Endothelial cell of umbilical vein (primary cell): ENCODE results near the gene VAT1. TPM values are rescaled to one million over a fixed set of nuclear protein-coding genes. Genes with fewer than 3 reads are reported as not detected.

ENCODE experiments used
- BruUV-seq: library from RNA; stranded (reverse); fragments of 400-500 nt; replicated peaks from 2 replicates; lab custom pipeline; 2021; lab: Mats Ljungman, UMichigan
- CTCF ChIA-PET: fragments of 300-600, 350-600 bp; sonication (Branson Sonifier 250); formaldehyde crosslinking; loops from one replicate; lab custom pipeline; 2021; ENCODE audit warnings: antibody characterized with exemption, inconsistent platforms; lab: Charles Lee
- POLR2A ChIA-PET: fragments of 300-600, 350-600 bp; sonication (Branson Sonifier 250); formaldehyde crosslinking; loops from one replicate; lab custom pipeline; 2021; ENCODE audit warnings: antibody characterized with exemption, inconsistent platforms; lab: Charles Lee
- DNase-seq: peaks from one replicate; pipeline ENCODE4 v3.0.0-alpha.2; 2011; ENCODE audit warnings: low read depth, low spot score
- FAIRE-seq: peaks from 2 replicates; lab custom pipeline; 2011; peaks lifted over from hg19 to GRCh38; lab: Jason Lieb, UNC
- H2AFZ ChIP-seq: 2 replicates; pipeline ENCODE4 v1.6.0; 2012; ENCODE audit warnings: low read depth, low read length, control low read depth, inconsistent platforms
- H3K27ac ChIP-seq: 2 replicates; pipeline ENCODE4 v1.5.1; 2011; ENCODE audit warnings: low read depth, mild to moderate bottlenecking, control low read depth, low read length, moderate library complexity; ENCODE audit not compliant: insufficient read depth
- H3K27me3 ChIP-seq, 2 experiments: 2 replicates each; pipeline versions ENCODE4 v1.6.0 to v1.6.1; 2011; ENCODE audit warnings: low read length in 2 of 2, mixed read lengths in 1 of 2; ENCODE audit not compliant: control insufficient read depth in 2 of 2, insufficient read depth in 2 of 2
- H3K36me3 ChIP-seq, 2 experiments: 2 replicates in 1 of 2; 3 replicates in 1 of 2; pipeline ENCODE4 v1.5.1; 2011; ENCODE audit warnings: low read length in 2 of 2, mild to moderate bottlenecking in 1 of 2, moderate library complexity in 1 of 2; ENCODE audit not compliant: control insufficient read depth in 2 of 2, insufficient read depth in 2 of 2; ENCODE audit errors: extremely low read depth in 1 of 2
- H3K4me1 ChIP-seq: 3 replicates; pipeline ENCODE4 v1.5.1; 2011; ENCODE audit warnings: mild to moderate bottlenecking, low read length; ENCODE audit not compliant: control insufficient read depth, insufficient read depth; ENCODE audit errors: extremely low read depth
- H3K4me2 ChIP-seq: 2 replicates; pipeline ENCODE4 v1.6.1; 2011; ENCODE audit warnings: low read length, control low read depth, mixed read lengths; ENCODE audit not compliant: insufficient read depth
- H3K4me3 ChIP-seq, 3 experiments: fragments of 200-600 bp in 1 of 3; sonication (generic), shearing (Covaris generic) in 1 of 3; replicated peaks in 1 of 3; 2 replicates each; pipeline ENCODE4 v1.5.1; 2011 to 2016; ENCODE audit warnings: control low read depth in 3 of 3, low read length in 3 of 3, mild to moderate bottlenecking in 2 of 3, inconsistent platforms in 1 of 3, low read depth in 1 of 3, moderate library complexity in 1 of 3; ENCODE audit not compliant: insufficient read depth in 1 of 3
- H3K79me2 ChIP-seq: 2 replicates; pipeline ENCODE4 v1.6.0; 2012; ENCODE audit warnings: low read length, inconsistent platforms; ENCODE audit not compliant: control insufficient read depth, insufficient read depth
- H3K9ac ChIP-seq: replicated peaks from 2 replicates; pipeline ENCODE3; 2011; ENCODE audit warnings: low read length, control low read depth; ENCODE audit not compliant: insufficient read depth; ENCODE audit errors: extremely low read depth
- H3K9me1 ChIP-seq: replicated peaks from 3 replicates; pipeline ENCODE4 v1.6.0; 2011; ENCODE audit warnings: mild to moderate bottlenecking, low read length; ENCODE audit not compliant: control insufficient read depth, insufficient read depth; ENCODE audit errors: extremely low read depth
- H3K9me3 ChIP-seq: replicated peaks from 2 replicates; pipeline ENCODE4 v1.5.1; 2012; ENCODE audit warnings: low read length, inconsistent platforms; ENCODE audit not compliant: control insufficient read depth, insufficient read depth
- H4K20me1 ChIP-seq: replicated peaks from 2 replicates; pipeline ENCODE3; 2011; ENCODE audit warnings: mild to moderate bottlenecking, low read length; ENCODE audit not compliant: control insufficient read depth, insufficient read depth; ENCODE audit errors: extremely low read depth
- EZH2 ChIP-seq: IDR thresholded peaks from 2 replicates; pipeline ENCODE4 v1.6.1; 2012; ENCODE audit warnings: borderline replicate concordance, low read depth, mild to moderate bottlenecking, moderate library complexity, low read length, inconsistent platforms; ENCODE audit not compliant: severe bottlenecking
- FOS ChIP-seq: IDR thresholded peaks from 2 replicates; pipeline ENCODE4 v1.6.1; 2011; ENCODE audit warnings: mild to moderate bottlenecking, low read length, moderate library complexity, borderline replicate concordance; ENCODE audit not compliant: insufficient read depth
- GATA2 ChIP-seq: IDR thresholded peaks from 2 replicates; pipeline ENCODE4 v1.7.0; 2011; ENCODE audit warnings: low read depth, mild to moderate bottlenecking, moderate library complexity, mixed read lengths, low read length; ENCODE audit not compliant: insufficient read length, insufficient read depth
- JUN ChIP-seq: IDR thresholded peaks from 2 replicates; pipeline ENCODE4 v1.6.1; 2011; ENCODE audit warnings: borderline replicate concordance, low read depth; ENCODE audit not compliant: insufficient read length, insufficient read depth
- MYC ChIP-seq: IDR thresholded peaks from one replicate; pipeline ENCODE4 v1.6.1; 2011; ENCODE audit warnings: mild to moderate bottlenecking, low read depth, low read length
- POLR2A ChIP-seq: IDR thresholded peaks from 2 replicates; pipeline ENCODE4 v1.6.1; 2012; ENCODE audit warnings: low read depth, mild to moderate bottlenecking, control low read depth, low read length
- POLR2AphosphoS5 ChIP-seq: IDR thresholded peaks from 2 replicates; pipeline ENCODE4 v1.6.1; 2012; ENCODE audit warnings: low read depth, mild to moderate bottlenecking, control low read depth, low read length, moderate library complexity; ENCODE audit not compliant: insufficient read depth
- dilution Hi-C: fragments of 300-500 bp; cut with MboI; formaldehyde crosslinking; loops from one replicate; pipeline ENCODE4 v1.15.0; 2019; ENCODE audit warnings: low sequenced_read_pairs; ENCODE audit not compliant: extremely low pct_ligation_motif_present
- intact Hi-C: fragments of 100-400 bp; cut with micrococcal nuclease; formaldehyde crosslinking; loops from one replicate; pipeline ENCODE4 v1.10.0; 2022
- polyA plus RNA-seq, 4 experiments: library from polyadenylated mRNA; depleted of rRNA in 3 of 4; stranded (reverse) in 3 of 4; unstranded in 1 of 4; fragments of >200 nt; gene quantifications; 2 replicates each; pipeline versions ENCODE4 v1.2.1 to v1.2.3, GENCODE V29; 2011 to 2012; ENCODE audit warnings: missing spikeins in 1 of 4
- total RNA-seq: library from RNA; stranded (reverse); gene quantifications from 2 replicates; pipeline ENCODE4 v1.2.3, GENCODE V29; 2021
- TF ChIP-seq, protein P1 (sequence below): IDR thresholded peaks from 2 replicates; pipeline ENCODE4 v1.6.1; 2011; ENCODE audit not compliant: insufficient read depth, insufficient read length
- TF ChIP-seq, protein P2 (sequence below), 2 donors: IDR thresholded peaks; 1 replicate in 1 of 2; 2 replicates in 1 of 2; pipeline ENCODE4 v1.5.1; 2011; ENCODE audit warnings: low read length in 2 of 2, mild to moderate bottlenecking in 2 of 2, moderate library complexity in 2 of 2, control low read depth in 1 of 2, inconsistent platforms in 1 of 2, low read depth in 1 of 2; ENCODE audit not compliant: insufficient read depth in 1 of 2; ENCODE audit errors: extremely low read depth in 1 of 2

Gene VAT1
- total and polyA plus RNA-seq, 2 donors (not counting 3 experiments of a cell fraction or from before 2014, with no cell fraction given): 339 to 482 TPM

- H3K9me1 ChIP-seq: no peaks in the 10 kb centered on the region
- FAIRE-seq (no peak), DNase-seq (no peak)
- dilution Hi-C loops: no loop called here
- no peak overlapping the region for H3K4me3 ChIP-seq
- TF ChIP-seq FOS (no peak), POLR2A (no peak), GATA2 (no peak), POLR2AphosphoS5 (no peak), JUN (no peak), MYC (no peak), EZH2 (no peak)
- TF ChIP-seq, protein P1, sequence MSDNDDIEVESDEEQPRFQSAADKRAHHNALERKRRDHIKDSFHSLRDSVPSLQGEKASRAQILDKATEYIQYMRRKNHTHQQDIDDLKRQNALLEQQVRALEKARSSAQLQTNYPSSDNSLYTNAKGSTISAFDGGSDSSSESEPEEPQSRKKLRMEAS: no peak
- TF ChIP-seq, protein P2, sequence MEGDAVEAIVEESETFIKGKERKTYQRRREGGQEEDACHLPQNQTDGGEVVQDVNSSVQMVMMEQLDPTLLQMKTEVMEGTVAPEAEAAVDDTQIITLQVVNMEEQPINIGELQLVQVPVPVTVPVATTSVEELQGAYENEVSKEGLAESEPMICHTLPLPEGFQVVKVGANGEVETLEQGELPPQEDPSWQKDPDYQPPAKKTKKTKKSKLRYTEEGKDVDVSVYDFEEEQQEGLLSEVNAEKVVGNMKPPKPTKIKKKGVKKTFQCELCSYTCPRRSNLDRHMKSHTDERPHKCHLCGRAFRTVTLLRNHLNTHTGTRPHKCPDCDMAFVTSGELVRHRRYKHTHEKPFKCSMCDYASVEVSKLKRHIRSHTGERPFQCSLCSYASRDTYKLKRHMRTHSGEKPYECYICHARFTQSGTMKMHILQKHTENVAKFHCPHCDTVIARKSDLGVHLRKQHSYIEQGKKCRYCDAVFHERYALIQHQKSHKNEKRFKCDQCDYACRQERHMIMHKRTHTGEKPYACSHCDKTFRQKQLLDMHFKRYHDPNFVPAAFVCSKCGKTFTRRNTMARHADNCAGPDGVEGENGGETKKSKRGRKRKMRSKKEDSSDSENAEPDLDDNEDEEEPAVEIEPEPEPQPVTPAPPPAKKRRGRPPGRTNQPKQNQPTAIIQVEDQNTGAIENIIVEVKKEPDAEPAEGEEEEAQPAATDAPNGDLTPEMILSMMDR (IDR thresholded peaks at IDR 0.05; ENCODE audit: extremely low read depth in 1 of 2, insufficient read depth in 1 of 2, low read depth in 1 of 2, low read length in 2 of 2): no peak
- intact Hi-C loops: no loop called here
- peaks cover 3 to 24% of the 10 kb centered on the region in 2 experiments for H3K36me3 ChIP-seq
- no peak overlapping the region for H3K9ac ChIP-seq
- no peaks in the 10 kb centered on the region for H3K9me3 ChIP-seq
- BruUV-seq: no TSS peak
- no peak overlapping the region for H3K27ac ChIP-seq
- H2AFZ ChIP-seq: no peak overlapping the region
- POLR2A ChIA-PET: interaction anchor here (1.0 kb wide), 1 partner anchor 14 kb away, joined by 4 read pairs; no protein-coding TSS in a partner anchor
- no peaks in the 10 kb centered on the region for H4K20me1 ChIP-seq
- CTCF ChIA-PET: interaction anchor here (1.2 to 2.4 kb wide), 2 partner anchors 13 to 14 kb away, joined by 4 to 8 read pairs; partner anchors contain the start of gene RPL27
- H3K4me1 ChIP-seq: peaks cover 16% of the 10 kb centered on the region
- no peak overlapping the region for H3K4me2 ChIP-seq
- H3K79me2 ChIP-seq: no peaks in the 10 kb centered on the region
- H3K27me3 ChIP-seq: no peaks in the 10 kb centered on the region
These were observed 10.3 kb downstream of the VAT1 start for GRCh38 chr17:43011728-43012472.
